Body of pancreas (tissue), 4 donors: ENCODE measurements around the gene ATXN1. TPM values are rescaled to one million over a fixed set of nuclear protein-coding genes. Genes with fewer than 3 reads are reported as not detected.

ENCODE experiments used
- ATAC-seq: fragments of 150-250 bp; one replicate; pipeline ENCODE4 v1.9.1; 2016
- DNase-seq, 4 donors: peaks; one replicate each; pipeline ENCODE4 v3.0.0-alpha.2; 2019
- H3K27ac ChIP-seq, 4 donors: fragments of 200-600 bp; sonication (generic); 1 replicate in 3 of 4; 2 replicates in 1 of 4; pipeline versions ENCODE4 v1.5.1 to v1.6.1; 2016 to 2019; ENCODE audit warnings: mild to moderate bottlenecking in 1 of 4, mixed read lengths in 1 of 4, moderate library complexity in 1 of 4
- H3K27me3 ChIP-seq, 2 donors: fragments of 200-600 bp; sonication (generic); one replicate each; pipeline ENCODE4 v1.6.0; 2016; ENCODE audit warnings: mild to moderate bottlenecking in 1 of 2
- H3K36me3 ChIP-seq, 2 donors: fragments of 200-600 bp; sonication (generic); replicated peaks in 1 of 2; 2 replicates each; pipeline ENCODE4 v1.5.1; 2016; ENCODE audit warnings: low read depth in 2 of 2; ENCODE audit not compliant: insufficient read depth in 1 of 2
- H3K4me1 ChIP-seq: fragments of 200-600 bp; sonication (generic); one replicate; pipeline ENCODE4 v1.6.0; 2016
- H3K4me3 ChIP-seq, 2 donors: fragments of 200-600 bp; sonication (generic); 1 replicate in 1 of 2; 2 replicates in 1 of 2; pipeline ENCODE4 v1.5.1; 2016 to 2019
- H3K9me3 ChIP-seq, 3 donors: fragments of 200-600 bp; sonication (generic); 1 replicate in 2 of 3; 2 replicates in 1 of 3; pipeline ENCODE4 v1.5.1; 2016
- CTCF ChIP-seq, 7 experiments: fragments of 450-650 bp in 4 of 7; fragments of 200-600 bp in 3 of 7; sonication (generic) in 3 of 7; IDR thresholded peaks; one replicate each; pipeline ENCODE4 v1.5.1; 2016 to 2019; ENCODE audit warnings: antibody characterized with exemption in 7 of 7
- POLR2A ChIP-seq, 3 donors: fragments of 450-650 bp; IDR thresholded peaks; one replicate each; pipeline ENCODE4 v1.6.1; 2016; ENCODE audit warnings: antibody characterized with exemption in 3 of 3, mild to moderate bottlenecking in 2 of 3
- WGBS, 2 donors: methylation state at CpG; one replicate each; pipeline ENCODE4 v1.1.5; 2017; 5-methylcytosine and 5-hydroxymethylcytosine counted together
- intact Hi-C: fragments of 100-400 bp; cut with DNase I; formaldehyde crosslinking; loops from one replicate; pipeline ENCODE4 v1.15.1; 2023
- total RNA-seq, 2 donors: library from RNA; depleted of rRNA; stranded (reverse); fragments of >200 nt; gene quantifications; one replicate each; pipeline ENCODE4 v1.1.0, GENCODE V29; 2016

ATXN1 gene
- total RNA-seq, 2 donors from 2014 or later = 24.6 to 24.7 TPM

DNA sequence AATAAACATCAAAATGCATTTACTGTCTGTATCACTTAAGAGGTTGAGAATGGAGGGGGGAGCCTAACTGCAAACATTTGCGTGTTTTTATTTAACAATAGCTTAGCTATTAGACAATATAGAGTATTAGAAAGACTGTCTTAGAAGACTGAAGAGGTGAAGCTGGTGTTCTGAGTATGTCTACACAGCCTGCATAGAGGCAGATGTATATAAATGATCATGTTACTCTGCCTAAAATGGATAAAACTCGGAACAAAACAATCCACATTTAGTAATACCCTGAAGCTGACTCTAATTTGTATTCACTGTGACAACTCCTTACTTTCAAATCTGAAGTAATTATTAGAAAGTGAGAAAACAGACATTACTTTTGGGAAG, 340.9 kb downstream of the ATXN1 start:
- peak overlapping the region in 2 of 4 donors; percentile 29 to 44 for H3K27ac ChIP-seq
- intact Hi-C loops = no loop called here

DNA sequence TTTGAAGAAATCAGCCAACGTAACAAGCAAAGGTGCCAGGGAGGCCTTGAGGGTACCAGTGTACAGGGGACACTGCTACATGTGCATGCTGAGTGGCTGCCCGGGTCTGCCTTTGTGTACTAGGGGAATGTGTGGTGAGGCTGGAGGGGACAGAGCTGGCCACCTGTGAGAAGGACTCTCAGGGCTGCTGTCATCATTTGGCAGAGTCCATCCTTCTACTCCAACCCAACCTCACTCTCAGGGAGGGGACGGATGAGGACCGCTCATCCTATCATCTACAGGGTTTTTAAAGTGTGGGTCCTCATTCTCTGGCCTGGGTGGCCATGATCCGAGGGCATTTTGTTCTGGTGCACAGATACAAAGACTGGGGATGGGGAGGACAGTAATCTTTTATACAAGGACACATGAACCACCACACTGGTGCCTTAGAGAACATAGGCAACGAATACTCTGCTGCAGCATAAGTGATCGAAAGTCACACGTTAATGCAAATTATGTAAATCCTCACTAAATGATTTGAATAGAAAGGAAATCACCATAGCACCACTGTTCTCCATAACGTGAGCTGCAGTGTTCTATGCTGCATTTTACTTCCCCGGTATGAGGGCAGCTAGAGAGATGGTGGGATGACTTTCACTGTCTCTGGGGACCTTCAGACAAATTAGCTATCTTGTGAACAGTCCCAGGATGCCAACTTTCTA, 341.5 kb downstream of the ATXN1 start:
- 93 to 96% methylated on average over 10 of the region's 10 CpGs for WGBS, 2 donors
- Histone ChIP-seq H3K36me3 (no peaks in the 10 kb centered on the region), H3K27me3 (no peaks in the 10 kb centered on the region), H3K4me1 (peaks cover 29% of the 10 kb centered on the region), H3K4me3 (no peak overlapping the region), H3K27ac (no peak overlapping the region), H3K9me3 (no peaks in the 10 kb centered on the region)
- no peak for ATAC-seq
- intact Hi-C loops = no loop called here
- no peak for DNase-seq
- TF ChIP-seq CTCF (IDR thresholded peaks at IDR 0.05) = no peak

More for the DNA sequence above, 340.9 kb downstream of the ATXN1 start:
- H3K4me3 ChIP-seq = no peak overlapping the region
- no peak for ATAC-seq
- no peaks in the 10 kb centered on the region for H3K9me3 ChIP-seq
- H3K27me3 ChIP-seq = no peaks in the 10 kb centered on the region
- no peak for DNase-seq
- WGBS, 2 donors = 76 to 89% methylated on average over 2 of the region's 2 CpGs
- peaks cover 29% of the 10 kb centered on the region for H3K4me1 ChIP-seq
- TF ChIP-seq POLR2A (IDR thresholded peaks at IDR 0.05) (no peak), CTCF (IDR thresholded peaks at IDR 0.05) (no peak)
- H3K36me3 ChIP-seq = no peaks in the 10 kb centered on the region

DNA sequence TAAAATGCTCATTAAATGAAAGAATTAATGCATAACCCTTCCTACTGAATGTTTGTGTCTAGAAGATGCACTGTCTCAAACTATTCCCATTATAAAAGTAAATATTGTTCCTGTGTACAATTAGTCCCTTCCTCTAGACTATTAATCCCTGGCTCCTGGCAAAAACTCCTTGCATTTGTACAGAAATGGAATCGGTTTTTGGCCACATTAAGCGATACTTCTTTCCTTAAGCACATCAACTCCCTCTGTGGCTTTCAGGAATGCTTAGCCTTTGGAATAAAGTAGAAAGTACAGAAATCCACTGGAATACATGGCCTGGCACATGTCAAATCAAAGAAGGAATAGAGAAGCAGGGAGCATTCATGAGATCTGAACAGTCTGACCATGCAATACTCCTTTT, 343.1 kb downstream of the ATXN1 start:
- 76 to 84% methylated on average over 2 of the region's 2 CpGs for WGBS, 2 donors
- Histone ChIP-seq H3K9me3 (no peaks in the 10 kb centered on the region), H3K27me3 (no peaks in the 10 kb centered on the region), H3K36me3 (no peaks in the 10 kb centered on the region), H3K4me3 (no peak overlapping the region), H3K27ac (no peak overlapping the region), H3K4me1 (peaks cover 29% of the 10 kb centered on the region)
- ATAC-seq = no peak
- TF ChIP-seq CTCF (IDR thresholded peaks at IDR 0.05) (no peak), POLR2A (IDR thresholded peaks at IDR 0.05) (no peak)
- DNase-seq = no peak
- intact Hi-C loops = no loop called here

DNA sequence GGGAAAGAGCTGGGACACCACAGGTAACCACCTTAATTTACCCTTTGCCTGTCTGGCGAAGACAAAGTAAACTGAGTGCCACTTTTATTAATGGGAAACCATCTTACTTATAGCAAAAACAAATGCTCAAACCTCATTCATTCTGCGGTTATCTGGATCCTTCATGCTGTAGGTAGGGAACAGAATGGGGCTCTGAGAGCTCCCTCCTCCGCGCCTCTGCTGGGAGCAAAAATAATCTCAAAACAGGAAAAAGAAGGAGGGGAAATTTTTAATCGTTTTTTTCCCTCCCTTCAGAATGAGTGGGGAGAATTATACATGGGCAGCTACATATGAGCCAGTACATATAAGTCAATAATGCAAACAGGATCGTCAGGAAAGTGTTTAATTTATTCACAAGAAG, 345.6 kb downstream of the ATXN1 start:
- Histone ChIP-seq H3K4me3 (no peak overlapping the region), H3K36me3 (no peaks in the 10 kb centered on the region), H3K27ac (no peak overlapping the region), H3K27me3 (no peaks in the 10 kb centered on the region), H3K4me1 (peaks cover 8% of the 10 kb centered on the region), H3K9me3 (no peaks in the 10 kb centered on the region)
- WGBS, 2 donors = 86 to 90% methylated on average over 6 of the region's 6 CpGs
- TF ChIP-seq POLR2A (IDR thresholded peaks at IDR 0.05) = no peak
- no peak for TF ChIP-seq CTCF (IDR thresholded peaks at IDR 0.05)
- DNase-seq (no peak), ATAC-seq (no peak)
- intact Hi-C loops = no loop called here

GRCh38 chr6:16414205-16414604, 347.1 kb downstream of the ATXN1 start:
- no peak overlapping the region for H3K4me3 ChIP-seq
- H3K27ac ChIP-seq = no peak overlapping the region
- no peaks in the 10 kb centered on the region for H3K36me3 ChIP-seq
- peaks cover 6% of the 10 kb centered on the region for H3K4me1 ChIP-seq
- ATAC-seq (no peak), DNase-seq (no peak)
- H3K9me3 ChIP-seq = no peaks in the 10 kb centered on the region
- no peak for TF ChIP-seq POLR2A (IDR thresholded peaks at IDR 0.05)
- TF ChIP-seq CTCF (IDR thresholded peaks at IDR 0.05) = no peak
- H3K27me3 ChIP-seq = no peaks in the 10 kb centered on the region
- 79 to 84% methylated on average over 5 of the region's 5 CpGs for WGBS, 2 donors
- intact Hi-C loops = no loop called here
